Smooth muscle cell of the coronary artery (primary cell): ENCODE results near the gene TNFAIP8L2. TPM values are rescaled to one million over a fixed set of nuclear protein-coding genes. Genes with fewer than 3 reads are reported as not detected.

Experiments used
- total RNA-seq: library from RNA; depleted of rRNA; stranded (reverse); fragments of >200 nt; gene quantifications from 2 replicates; pipeline ENCODE4 v1.2.3, GENCODE V29; 2014; ENCODE audit warnings: low replicate concordance

TNFAIP8L2 gene
- total RNA-seq = not detected in 2 replicates

DNA sequence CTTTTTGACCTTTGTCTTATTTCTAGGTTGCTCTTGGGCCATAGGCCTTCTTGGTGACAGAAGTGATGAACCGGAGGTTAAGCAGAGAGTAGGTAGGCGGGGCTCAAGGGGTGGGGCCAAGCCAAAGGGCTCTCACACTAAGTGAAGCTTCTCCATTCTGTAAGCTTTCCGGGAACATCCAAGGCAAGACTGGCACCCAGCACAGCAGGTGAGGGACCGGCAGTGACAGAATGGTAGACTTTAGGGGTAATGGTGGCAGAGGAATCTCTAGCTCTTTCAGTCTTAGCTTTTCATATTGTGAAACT lies at the start of gene TNFAIP8L2:
TSS of gene TNFAIP8L2 (plus strand) at position 135 of the 305 bp plus-strand sequence. CDS start 2,049 bp downstream, outside the sequence.

DNA sequence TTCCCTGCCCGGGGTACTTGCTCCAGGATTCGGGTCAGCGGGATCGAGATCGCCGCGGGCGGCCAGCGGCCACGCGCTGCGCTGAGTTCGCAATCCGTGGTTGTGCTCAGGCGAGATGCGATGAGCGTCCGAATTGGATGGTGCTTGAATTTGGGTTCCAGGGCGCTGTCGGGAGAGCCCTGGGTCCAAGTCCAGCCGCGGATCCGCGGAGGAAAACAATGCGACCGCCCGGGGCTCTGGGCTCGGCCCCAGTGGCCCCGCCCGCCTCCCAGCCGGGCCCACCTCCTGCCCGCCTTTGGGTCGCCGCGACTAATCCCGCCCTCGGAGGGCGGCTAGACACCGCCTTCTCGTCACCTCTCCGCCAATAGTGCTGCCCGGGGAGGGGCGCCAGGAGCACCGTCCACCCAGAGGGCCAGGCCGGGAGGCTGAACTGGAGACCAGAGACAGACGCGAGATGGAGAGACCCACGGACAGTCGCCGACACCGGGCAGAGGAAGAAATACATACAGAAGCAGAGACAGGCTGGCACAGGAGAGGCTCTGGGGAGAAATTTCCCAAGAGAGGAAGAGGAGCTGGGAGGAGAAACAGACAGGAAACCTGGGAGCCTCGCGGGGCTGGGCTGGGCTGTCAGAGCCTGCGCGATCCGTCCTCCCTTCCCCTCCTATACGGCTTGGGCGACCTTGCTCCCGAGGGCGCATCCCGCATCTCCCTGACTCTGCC lies 9.9 kb upstream of the TNFAIP8L2 start, which contains the start of gene SEMA6C:
TSS of gene SEMA6C (minus strand) at position 220 of the 720 bp plus-strand sequence. CDS start 4,010 bp downstream, outside the sequence.

DNA sequence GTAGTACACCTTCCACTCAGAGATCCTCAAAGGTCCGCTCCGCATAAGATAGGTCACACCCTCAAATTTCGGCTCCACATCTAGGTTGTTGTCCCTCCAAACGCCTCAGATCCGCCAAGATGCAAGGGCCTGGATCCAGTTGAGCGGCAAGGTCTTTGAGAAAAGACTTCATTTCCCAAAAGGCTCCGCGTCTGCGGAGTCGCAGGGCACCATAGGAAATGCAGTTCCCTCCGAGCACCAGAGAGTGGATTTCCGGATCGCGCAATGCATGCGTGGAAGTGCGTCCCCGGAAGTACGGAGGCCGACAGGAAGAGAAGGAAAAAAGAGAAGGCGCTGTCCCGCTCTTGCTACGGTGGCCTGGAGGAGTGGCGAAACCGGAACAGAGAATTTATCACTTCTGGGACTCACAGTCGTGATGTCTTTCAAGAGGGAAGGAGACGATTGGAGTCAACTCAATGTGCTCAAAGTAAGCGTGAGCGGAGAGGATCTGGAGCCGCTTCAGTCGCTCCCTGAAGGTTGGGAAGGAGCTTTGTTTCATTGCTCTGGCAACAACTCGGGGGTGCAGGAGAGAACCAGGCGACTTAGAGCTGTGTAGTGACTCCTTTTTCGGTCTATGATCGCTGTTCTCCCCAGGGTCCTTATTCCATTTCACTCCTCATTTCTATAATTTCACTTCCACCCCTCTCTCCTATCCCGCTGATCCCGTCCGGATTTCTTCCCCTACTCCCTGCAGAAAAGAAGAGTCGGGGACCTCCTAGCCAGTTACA lies 9.5 kb downstream of the TNFAIP8L2 start, which contains the start of the genes LYSMD1 and SCNM1:
TSS of gene LYSMD1 (minus strand) at position 165 of the 767 bp plus-strand sequence. CDS start 644 bp downstream, outside the sequence.
TSS of gene SCNM1 (plus strand) at position 407 of the 767 bp plus-strand sequence. CDS start at position 416, 9 bp downstream.

DNA sequence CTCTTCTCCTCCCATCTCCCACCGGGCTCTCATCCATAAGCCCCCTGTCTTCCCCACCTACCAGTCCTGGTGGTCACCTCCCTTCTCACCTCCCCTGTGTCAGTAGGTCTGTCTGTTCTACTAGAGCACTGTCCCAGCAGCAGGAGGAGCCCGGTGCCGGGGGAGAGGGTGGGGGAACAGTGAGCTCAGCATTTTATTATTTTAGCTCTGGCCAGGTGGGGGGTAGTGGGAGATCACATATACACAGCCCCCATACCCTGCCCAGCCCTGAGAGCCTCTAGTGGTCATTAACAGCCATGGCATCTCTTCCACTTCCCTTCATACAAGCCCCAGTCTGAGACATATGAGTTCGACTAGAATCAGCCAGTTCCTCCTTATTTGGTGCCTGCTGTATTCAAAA lies 19.4 kb downstream of the TNFAIP8L2 start, which contains the start of gene TMOD4:
TSS of gene TMOD4 (minus strand) at position 119 of the 400 bp plus-strand sequence. CDS start 1,106 bp downstream, outside the sequence.

DNA sequence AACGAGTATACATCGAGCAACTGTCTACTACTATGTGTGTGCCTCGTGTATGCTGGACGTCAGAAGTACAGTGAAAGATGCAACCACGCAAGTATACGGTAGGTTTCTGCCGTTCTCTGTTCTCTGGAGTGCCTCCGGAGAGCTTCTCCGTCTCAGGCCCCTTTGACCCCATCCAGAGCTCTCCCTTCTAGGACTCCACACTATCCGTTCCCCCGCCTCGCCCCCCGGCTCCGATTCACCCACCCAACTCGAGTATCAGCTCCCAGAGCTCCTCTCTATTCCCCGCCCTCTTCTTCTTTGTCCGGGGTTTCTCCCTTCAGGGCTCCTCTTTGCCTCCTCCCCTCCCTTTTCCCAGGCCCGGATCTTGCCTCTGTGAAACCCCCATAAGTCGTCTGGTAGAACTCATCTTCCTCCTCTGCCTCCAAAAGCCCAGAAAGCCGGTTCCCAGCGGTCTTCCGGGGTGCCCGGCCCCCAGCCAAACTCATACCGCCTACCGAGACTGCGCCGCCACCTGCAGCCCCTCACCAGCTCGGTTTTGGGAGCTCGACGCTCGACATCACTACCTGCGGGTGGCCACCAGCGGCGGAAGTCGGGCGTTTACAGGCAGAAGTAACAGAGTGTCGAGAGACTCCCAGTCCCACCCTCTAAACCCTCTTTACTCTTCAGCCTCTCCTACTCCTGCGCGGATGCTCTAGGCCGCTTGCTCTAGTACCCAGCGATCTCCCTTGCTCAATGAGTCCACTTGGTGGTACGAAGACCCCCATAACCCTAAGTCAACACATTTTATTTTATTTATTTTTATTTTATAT lies 33.4 kb downstream of the TNFAIP8L2 start, which contains the start of gene VPS72:
TSS of gene VPS72 (minus strand) at position 561 of the 809 bp plus-strand sequence. CDS start at position 485, 76 bp downstream.

DNA sequence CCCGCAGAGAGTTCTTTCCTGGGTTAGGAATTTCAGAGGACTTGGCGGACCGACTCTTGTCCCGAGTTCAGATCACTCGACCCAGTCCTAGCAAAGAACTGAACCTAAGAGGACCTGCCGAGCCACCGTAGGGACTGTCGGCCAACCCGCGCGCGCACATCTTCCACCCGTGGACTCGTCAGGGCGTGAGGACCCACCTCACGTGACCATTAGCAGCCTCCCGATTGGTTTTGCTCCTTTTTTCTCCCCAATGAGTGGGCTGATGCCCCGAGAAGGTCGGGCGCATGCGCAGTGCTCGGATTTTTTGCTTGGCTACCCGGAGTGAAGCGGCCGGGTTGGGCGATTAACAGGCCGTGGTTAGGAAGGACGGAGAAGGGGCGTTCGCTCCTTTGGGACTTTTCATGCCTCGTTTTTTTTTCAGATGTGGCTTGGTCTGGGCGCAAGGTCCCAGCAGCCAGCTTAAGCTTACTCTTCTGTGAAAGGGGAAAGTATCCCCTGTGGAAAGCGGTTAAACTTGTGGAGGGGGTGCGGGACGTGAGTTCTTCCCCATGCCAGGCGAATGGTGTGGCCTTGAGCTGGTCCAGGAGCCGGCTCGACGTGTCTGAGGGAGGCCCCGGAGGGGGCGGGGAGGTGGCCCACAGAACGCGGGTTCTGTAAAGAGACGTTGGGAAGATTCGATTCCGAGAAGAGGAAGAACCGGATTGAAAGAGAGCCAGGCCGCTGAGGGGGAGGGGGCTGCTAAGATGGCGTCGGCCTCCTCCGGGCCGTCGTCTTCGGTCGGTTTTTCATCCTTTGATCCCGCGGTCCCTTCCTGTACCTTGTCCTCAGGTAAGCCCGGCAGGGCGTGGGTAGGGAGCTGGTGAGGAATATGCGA lies 42.0 kb downstream of the TNFAIP8L2 start, which contains the start of gene PIP5K1A:
TSS of gene PIP5K1A (plus strand) at position 299 of the 874 bp plus-strand sequence. CDS start at position 744, 445 bp downstream.

Other genes starting within 250 kb of the TNFAIP8L2 start
- 27.1 and 36.5 TPM in 2 replicates for gene SETDB1, start 230.3 kb upstream of the TNFAIP8L2 start, total RNA-seq
- gene CERS2, start 181.8 kb upstream of the TNFAIP8L2 start, total RNA-seq = 81.2 and 81.8 TPM in 2 replicates
- gene ANXA9, start 174.4 kb upstream of the TNFAIP8L2 start, total RNA-seq = 0.08 and 0.23 TPM in 2 replicates
- 7.1 and 11.0 TPM in 2 replicates for gene MINDY1, start 149.7 kb upstream of the TNFAIP8L2 start, total RNA-seq
- 5.1 and 8.3 TPM in 2 replicates for gene PRUNE1, start 148.2 kb upstream of the TNFAIP8L2 start, total RNA-seq
- 0.08 and 0.70 TPM in 2 replicates for gene BNIPL, start 120.1 kb upstream of the TNFAIP8L2 start, total RNA-seq
- gene C1orf56, start 108.9 kb upstream of the TNFAIP8L2 start, total RNA-seq = 0.47 and 0.98 TPM in 2 replicates
- gene CDC42SE1, start 97.0 kb upstream of the TNFAIP8L2 start, total RNA-seq = 24.2 and 48.7 TPM in 2 replicates
- gene MLLT11, start 96.3 kb upstream of the TNFAIP8L2 start, total RNA-seq = 0.59 and 7.9 TPM in 2 replicates
- gene GABPB2, start 85.9 kb upstream of the TNFAIP8L2 start, total RNA-seq = 7.6 and 30.4 TPM in 2 replicates
- 1.1 and 1.4 TPM in 2 replicates for gene SEMA6C, start 10.0 kb upstream of the TNFAIP8L2 start, total RNA-seq
- 5.4 and 8.4 TPM in 2 replicates for gene LYSMD1, start 9.3 kb downstream of the TNFAIP8L2 start, total RNA-seq
- 15.6 and 28.0 TPM in 2 replicates for gene SCNM1, start 9.5 kb downstream of the TNFAIP8L2 start, total RNA-seq
- gene TMOD4, start 19.3 kb downstream of the TNFAIP8L2 start, total RNA-seq = not detected in 2 replicates
- 27.1 and 43.9 TPM in 2 replicates for gene VPS72, start 33.5 kb downstream of the TNFAIP8L2 start, total RNA-seq
- 47.3 and 49.6 TPM in 2 replicates for gene PIP5K1A, start 41.9 kb downstream of the TNFAIP8L2 start, total RNA-seq
- gene PSMD4, start 98.1 kb downstream of the TNFAIP8L2 start, total RNA-seq = 293 and 430 TPM in 2 replicates
- gene ZNF687, start 125.7 kb downstream of the TNFAIP8L2 start, total RNA-seq = 7.0 and 7.8 TPM in 2 replicates
- gene PI4KB, start 170.8 kb downstream of the TNFAIP8L2 start, total RNA-seq = 31.1 and 55.7 TPM in 2 replicates
- gene RFX5, start 190.6 kb downstream of the TNFAIP8L2 start, total RNA-seq = 26.3 and 28.9 TPM in 2 replicates
- 34.8 and 125 TPM in 2 replicates for gene SELENBP1, start 216.1 kb downstream of the TNFAIP8L2 start, total RNA-seq
- 278 and 486 TPM in 2 replicates for gene PSMB4, start 242.9 kb downstream of the TNFAIP8L2 start, total RNA-seq